ENCODE data around the gene ARHGAP12. TPM values are rescaled to one million over a fixed set of nuclear protein-coding genes. Genes with fewer than 3 reads are reported as not detected.

Gene ARHGAP12
- total RNA-seq, 2 experiments from 2014 or later: 40.3 to 41.1 TPM

DNA sequence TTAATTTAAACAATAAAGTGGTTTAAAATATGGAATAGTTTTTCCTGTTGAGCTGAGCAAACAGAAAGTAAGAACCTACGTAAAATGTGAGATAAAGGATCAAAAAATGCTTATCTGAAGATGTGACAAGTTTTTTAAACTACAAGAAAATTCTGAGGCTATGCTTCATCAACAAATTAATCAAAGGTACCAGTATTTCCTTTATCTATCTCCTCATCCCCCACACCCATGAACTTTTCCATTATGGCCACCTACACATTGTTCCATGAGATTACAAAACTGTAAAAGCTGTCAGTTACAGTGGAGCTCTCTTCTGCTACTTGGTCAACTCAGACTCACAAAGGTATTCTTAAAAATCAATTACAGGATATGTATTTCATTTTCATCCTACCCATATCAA, 77.4 kb downstream of the ARHGAP12 start:
- TF ChIP-seq, protein P1, sequence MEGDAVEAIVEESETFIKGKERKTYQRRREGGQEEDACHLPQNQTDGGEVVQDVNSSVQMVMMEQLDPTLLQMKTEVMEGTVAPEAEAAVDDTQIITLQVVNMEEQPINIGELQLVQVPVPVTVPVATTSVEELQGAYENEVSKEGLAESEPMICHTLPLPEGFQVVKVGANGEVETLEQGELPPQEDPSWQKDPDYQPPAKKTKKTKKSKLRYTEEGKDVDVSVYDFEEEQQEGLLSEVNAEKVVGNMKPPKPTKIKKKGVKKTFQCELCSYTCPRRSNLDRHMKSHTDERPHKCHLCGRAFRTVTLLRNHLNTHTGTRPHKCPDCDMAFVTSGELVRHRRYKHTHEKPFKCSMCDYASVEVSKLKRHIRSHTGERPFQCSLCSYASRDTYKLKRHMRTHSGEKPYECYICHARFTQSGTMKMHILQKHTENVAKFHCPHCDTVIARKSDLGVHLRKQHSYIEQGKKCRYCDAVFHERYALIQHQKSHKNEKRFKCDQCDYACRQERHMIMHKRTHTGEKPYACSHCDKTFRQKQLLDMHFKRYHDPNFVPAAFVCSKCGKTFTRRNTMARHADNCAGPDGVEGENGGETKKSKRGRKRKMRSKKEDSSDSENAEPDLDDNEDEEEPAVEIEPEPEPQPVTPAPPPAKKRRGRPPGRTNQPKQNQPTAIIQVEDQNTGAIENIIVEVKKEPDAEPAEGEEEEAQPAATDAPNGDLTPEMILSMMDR (IDR thresholded peaks at IDR 0.05): no peak
- intact Hi-C loops (cut with DNase I, micrococcal nuclease): no loop called here
- Histone ChIP-seq H3K4me3 (ENCODE audit: low read length) (no peak overlapping the region), H3K27ac (ENCODE audit: low read depth in 1 of 2, low read length in 2 of 2) (no peak overlapping the region), H3K9me3 (ENCODE audit: control insufficient read depth in 1 of 2, insufficient read depth in 1 of 2, low read length in 2 of 2) (no peaks in the 10 kb centered on the region), H3K36me3 (ENCODE audit: insufficient read depth, low read length) (peaks cover 10% of the 10 kb centered on the region), H3K27me3 (ENCODE audit: control insufficient read depth in 1 of 2, insufficient read depth in 2 of 2, low read length in 2 of 2) (no peaks in the 10 kb centered on the region), H3K4me1 (ENCODE audit: insufficient read depth, low read length) (no peaks in the 10 kb centered on the region)
- ChIA-PET POLR2A (interaction anchor here (0.6 kb wide), 1 partner anchor 1067 kb away, joined by 4 read pairs; no protein-coding TSS in a partner anchor), CTCF (no interaction called here)
- no peak for ATAC-seq (ENCODE audit: poor library complexity)
- no peak for DNase-seq
- Mint-ChIP-seq H3K27me3 (no peaks in the 10 kb centered on the region), H3K4me3 (no peak overlapping the region), H3K9me3 (no peaks in the 10 kb centered on the region), H3K36me3 (ENCODE audit: low read depth) (peaks cover 35% of the 10 kb centered on the region), H3K4me1 (ENCODE audit: low read depth) (peaks cover 53% of the 10 kb centered on the region), H3K27ac (no peak overlapping the region)

DNA sequence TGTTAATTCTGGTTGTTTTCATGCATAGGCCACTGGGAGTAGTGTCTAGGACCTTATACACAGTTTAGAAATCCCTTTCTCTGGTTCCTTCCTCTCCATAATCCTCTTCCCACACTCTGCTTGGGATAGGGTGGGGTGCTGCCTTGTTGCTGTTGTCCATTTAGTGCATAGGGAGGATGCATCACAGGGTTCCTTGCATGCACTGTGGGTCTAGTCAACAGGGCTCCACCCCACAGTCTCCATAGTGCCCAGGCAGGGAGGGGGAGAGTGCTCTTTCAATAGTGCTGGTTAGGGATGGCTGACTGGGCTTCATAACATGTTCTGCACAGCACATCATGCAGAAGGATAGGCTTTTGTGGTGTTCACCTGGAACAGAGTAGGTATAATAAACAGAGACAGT, 81.1 kb downstream of the ARHGAP12 start:
- H3K27me3 Mint-ChIP-seq: no peaks in the 10 kb centered on the region
- ATAC-seq (ENCODE audit: poor library complexity): no peak
- no peaks in the 10 kb centered on the region for H3K9me3 ChIP-seq (ENCODE audit: control insufficient read depth in 1 of 2, insufficient read depth in 1 of 2, low read length in 2 of 2)
- peaks cover 45% of the 10 kb centered on the region for H3K4me1 Mint-ChIP-seq (ENCODE audit: low read depth)
- TF ChIP-seq, protein P1 (IDR thresholded peaks at IDR 0.05): no peak
- H3K36me3 Mint-ChIP-seq (ENCODE audit: low read depth): peaks cover 41% of the 10 kb centered on the region
- H3K27ac Mint-ChIP-seq: no peak overlapping the region
- ChIA-PET CTCF (no interaction called here), POLR2A (no interaction called here)
- no peak overlapping the region for H3K4me3 ChIP-seq (ENCODE audit: low read length)
- intact Hi-C loops (cut with DNase I, micrococcal nuclease): no loop called here
- no peaks in the 10 kb centered on the region for H3K27me3 ChIP-seq (ENCODE audit: control insufficient read depth in 1 of 2, insufficient read depth in 2 of 2, low read length in 2 of 2)
- no peaks in the 10 kb centered on the region for H3K4me1 ChIP-seq (ENCODE audit: insufficient read depth, low read length)
- H3K9me3 Mint-ChIP-seq: no peaks in the 10 kb centered on the region
- no peak overlapping the region for H3K27ac ChIP-seq (ENCODE audit: low read depth in 1 of 2, low read length in 2 of 2)
- no peak for DNase-seq
- H3K4me3 Mint-ChIP-seq: no peak overlapping the region
- H3K36me3 ChIP-seq (ENCODE audit: insufficient read depth, low read length): peaks cover 10% of the 10 kb centered on the region

DNA sequence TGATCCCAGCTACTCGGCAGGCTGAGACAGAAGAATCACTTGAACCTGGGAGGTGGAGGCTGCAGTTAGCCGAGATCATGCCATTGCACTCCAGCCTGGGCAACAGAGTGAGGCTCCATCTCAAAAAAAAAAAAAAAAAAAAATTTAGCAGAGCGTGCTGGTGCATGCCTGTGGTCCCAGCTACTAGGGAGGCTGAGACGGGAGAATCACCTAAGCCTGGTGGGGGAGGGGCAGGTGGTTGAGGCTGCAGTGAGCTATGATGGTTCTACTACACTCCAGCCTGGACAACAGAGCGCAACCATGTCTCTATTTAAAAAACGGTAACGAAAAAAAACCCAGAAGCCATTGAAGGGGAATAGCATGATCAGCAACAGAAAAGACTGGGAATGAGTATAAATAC, 89.9 kb downstream of the ARHGAP12 start:
- Histone ChIP-seq H3K36me3 (ENCODE audit: insufficient read depth, low read length) (peaks cover 6% of the 10 kb centered on the region), H3K27me3 (ENCODE audit: control insufficient read depth in 1 of 2, insufficient read depth in 2 of 2, low read length in 2 of 2) (no peaks in the 10 kb centered on the region), H3K9me3 (ENCODE audit: control insufficient read depth in 1 of 2, insufficient read depth in 1 of 2, low read length in 2 of 2) (no peaks in the 10 kb centered on the region), H3K4me3 (ENCODE audit: low read length) (no peak overlapping the region), H3K27ac (ENCODE audit: low read depth in 1 of 2, low read length in 2 of 2) (no peak overlapping the region), H3K4me1 (ENCODE audit: insufficient read depth, low read length) (no peaks in the 10 kb centered on the region)
- ChIA-PET POLR2A (interaction anchor here (0.6 to 0.8 kb wide), 2 partner anchors 184 to 1064 kb away, joined by 3 to 4 read pairs; no protein-coding TSS in a partner anchor), CTCF (interaction anchor here (1.6 kb wide), 1 partner anchor 14 kb away, joined by 3 read pairs; no protein-coding TSS in a partner anchor)
- no peaks in the 10 kb centered on the region for H3K27me3 Mint-ChIP-seq
- H3K9me3 Mint-ChIP-seq: no peaks in the 10 kb centered on the region
- intact Hi-C loops (cut with DNase I, micrococcal nuclease): no loop called here
- H3K4me3 Mint-ChIP-seq: no peak overlapping the region
- DNase-seq (no peak), ATAC-seq (ENCODE audit: poor library complexity) (no peak)
- H3K4me1 Mint-ChIP-seq (ENCODE audit: low read depth): peaks cover 18% of the 10 kb centered on the region
- no peak overlapping the region for H3K27ac Mint-ChIP-seq
- peaks cover 52% of the 10 kb centered on the region for H3K36me3 Mint-ChIP-seq (ENCODE audit: low read depth)
- TF ChIP-seq, protein P1 (IDR thresholded peaks at IDR 0.05): no peak
